T-helper 22 cell (primary cell): Measurements from ENCODE around the gene TEX26.

Experiments
- DNase-seq: peaks from one replicate; pipeline ENCODE4 v3.0.0-alpha.2; 2020; ENCODE audit warnings: low read depth

Gene TEX26

DNA sequence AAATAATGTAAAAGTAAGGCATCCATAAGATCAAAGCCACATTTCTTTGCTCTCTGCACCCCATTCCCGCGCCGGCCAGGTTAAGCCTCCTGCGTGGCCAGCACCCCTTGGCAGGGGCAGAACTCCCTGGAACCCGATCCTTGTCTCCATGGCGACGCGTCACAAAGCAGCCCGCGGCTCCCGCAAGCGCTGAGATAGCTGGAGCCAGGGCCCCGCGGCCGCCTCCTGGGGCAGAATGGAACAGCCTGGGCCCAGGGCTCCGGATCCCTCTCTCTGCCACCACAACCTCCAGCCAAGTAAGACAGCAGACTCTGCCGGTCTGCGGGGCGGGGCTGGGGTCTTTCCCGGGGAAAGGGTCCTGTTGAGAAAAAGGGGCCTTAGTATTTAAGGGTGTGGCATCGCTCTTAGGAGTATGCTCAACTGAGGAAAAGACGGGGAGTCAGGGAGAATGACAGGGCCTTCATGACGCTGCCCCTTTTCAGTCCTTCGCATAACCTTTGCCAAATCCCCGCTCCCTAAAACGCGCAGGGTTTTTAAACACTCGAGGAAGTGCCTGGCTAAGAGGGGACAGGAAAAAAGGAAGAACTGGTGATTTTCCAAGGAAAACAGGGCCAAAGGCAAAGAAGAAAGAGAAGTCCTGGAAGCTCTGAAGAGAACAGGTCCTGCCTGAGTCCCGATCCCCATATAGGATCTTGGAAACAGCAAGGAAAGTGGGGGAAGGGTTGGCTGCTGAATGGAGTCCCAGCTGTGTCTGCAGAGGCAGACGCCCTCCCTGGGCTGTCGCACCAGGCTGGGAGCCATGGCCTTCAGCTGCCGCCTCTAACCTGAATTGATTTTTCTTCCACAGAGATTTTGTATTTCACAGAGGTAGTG lies at the start of gene TEX26:
Gene TEX26 (plus strand): TSS at position 176 of the 873 bp plus-strand sequence. CDS start 60 bp downstream, at position 236.
- DNase-seq: no peak

DNA sequence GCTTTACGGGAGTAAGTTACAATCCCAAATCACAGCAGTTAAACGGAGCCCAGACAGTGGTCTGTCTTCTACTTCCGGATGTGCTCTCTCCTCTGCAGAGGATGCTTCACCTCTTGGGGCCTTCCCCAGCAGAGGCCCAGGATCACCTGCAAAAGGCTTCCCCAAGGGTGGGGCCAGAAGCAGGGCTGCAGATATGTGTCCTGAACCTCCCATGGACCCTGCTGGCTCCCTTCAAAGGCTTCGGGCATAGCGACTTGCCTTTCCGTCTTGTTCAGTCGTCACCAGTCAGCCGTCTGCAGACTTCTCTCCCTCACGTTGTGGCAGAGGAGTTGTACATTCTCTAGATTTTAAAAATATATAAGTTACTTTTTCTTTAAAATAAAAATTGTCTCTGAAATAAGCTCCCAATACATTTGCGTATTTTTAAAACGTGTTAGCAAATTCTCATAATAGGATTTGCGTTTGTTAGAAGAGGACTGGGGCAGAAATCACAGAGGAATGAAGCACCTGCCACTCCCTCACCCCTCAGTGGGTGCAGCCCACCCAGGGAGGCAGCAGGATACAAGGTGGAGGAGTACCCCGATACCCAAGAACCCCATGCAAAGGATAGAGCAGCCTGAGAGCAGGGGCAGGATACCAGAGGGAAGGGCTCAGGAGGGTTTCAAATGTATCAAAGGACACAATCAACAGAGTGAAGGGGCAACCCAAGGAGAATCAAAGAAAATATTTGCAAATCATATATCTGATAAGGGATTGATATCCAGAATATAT lies 49.3 kb upstream of the TEX26 start:
- no peak for DNase-seq

DNA sequence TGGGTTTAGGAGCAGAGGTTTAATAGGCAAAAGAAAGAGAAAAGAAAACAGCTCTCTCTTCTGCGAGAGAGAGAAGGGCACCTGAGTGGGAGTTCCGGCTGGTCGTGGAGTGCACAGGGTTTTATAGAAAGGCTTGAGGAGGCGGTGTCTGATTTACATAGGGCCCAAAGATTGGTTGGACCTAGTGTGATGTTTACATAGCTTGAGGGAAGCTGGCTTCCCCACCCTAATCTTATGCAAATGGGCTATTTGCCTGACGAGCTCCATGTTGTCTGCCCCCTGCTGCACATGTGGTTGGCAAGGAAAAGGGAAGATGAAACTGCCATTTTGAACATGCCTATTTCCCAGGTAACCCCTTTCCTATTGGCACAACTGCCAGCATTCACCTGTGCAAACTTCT lies 47.9 kb upstream of the TEX26 start:
- DNase-seq: no peak

DNA sequence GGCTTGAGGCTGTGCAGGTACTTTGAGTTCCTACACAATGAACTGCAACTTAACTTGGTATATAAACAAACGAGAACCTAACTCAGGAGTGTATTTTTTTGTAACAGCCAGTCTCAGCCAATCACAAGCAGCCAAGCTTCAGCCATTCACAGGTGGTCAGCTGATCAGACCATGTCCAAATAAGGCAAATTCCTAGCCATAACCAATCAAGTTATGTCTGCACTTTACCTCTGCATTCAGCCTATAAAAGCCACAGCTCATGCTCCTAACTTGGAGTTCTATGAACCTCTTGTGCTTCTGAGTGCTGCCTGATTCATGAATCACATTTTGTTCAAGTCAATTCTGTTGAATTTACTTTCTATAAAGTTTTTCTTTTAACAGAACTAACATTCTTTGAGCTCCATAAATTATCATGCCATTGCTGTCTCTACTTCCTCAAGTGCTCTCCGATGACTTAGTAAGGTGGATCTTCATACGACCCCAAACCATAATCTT lies 43.2 kb upstream of the TEX26 start:
- DNase-seq: no peak

DNA sequence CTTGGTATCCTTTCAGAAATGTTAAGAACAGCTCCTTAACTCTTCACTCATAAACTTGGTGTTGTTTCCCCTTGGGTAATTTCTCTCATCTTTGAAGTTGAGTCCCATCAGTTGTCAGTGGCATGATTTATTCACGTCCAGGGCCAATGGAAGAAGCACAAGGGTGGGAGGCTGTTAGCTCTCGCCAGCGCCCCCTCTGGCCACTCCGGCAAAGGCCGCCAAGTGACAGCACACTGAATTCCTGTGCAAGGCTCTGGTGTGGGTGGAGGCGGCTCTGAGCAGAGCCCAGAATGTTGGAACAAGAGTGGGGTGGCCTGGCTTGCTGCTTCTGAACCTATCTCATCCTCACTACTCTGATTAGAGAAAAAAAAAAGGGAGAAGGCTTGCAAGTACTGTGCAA lies 39.5 kb upstream of the TEX26 start:
- no peak for DNase-seq

DNA sequence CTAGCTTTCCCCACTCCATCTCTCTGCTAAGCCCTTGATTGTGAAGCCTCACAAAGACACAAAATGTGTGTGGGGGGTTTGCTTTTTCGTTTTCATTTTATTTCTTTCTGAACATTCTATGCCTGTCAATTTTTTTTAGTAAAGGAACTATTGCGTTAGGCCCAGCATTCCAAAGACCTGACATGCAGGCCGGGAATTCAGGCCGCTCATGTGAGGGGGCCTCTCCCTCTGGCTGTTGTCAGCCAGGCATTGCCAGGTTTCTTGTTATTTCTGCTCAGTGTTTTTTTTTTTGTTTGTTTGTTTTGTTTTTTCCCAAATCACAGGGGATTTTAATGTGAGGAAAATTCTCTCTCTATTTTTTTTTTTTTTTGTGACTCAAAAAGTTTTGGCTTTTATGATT lies 36.7 kb upstream of the TEX26 start:
- no peak for DNase-seq

DNA sequence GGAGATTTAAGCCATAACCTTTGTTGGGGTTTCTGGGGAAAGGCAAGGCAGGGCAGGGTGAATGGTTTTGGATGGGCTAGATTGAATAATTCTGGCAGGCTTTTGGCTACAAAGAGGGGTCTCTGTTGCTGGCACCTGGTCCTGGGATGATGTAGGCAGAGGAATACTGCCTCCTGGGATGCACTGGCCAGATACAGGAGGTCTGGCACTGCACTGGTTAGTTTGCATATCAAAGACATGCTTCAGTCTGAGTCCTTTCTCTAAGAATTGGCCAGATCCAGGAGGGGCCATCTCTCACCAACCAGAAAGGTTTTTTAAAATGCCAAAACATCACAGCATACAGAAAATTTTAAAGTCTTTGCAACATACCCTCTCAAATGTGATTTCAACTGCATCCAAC lies 34.4 kb upstream of the TEX26 start:
- DNase-seq: no peak

DNA sequence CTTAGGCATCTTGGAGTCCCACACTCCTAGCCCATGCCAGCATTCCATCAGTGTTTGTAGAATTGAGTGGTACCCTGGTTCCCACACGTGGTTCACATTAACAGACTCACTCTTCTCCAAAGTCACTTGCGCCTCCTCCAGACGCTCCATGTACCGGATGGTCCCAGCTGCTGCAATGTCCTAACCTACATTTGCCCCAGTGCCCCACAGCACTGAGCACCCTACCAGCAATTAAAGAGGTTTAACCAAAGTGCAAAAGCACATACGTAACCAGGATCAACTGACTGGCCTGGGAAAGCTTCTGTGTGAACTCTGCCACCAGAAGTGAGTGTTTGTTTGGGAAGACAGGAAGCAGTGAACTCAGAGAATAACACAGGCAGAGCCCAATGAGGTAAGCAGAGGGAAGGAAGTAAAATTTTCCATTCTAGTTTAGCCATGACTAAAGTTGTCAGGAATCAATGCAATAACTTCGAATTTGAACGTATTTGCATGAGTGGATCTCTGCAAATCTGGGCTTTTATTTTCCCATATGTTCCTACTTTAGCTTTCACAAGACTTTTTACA lies 33.7 kb upstream of the TEX26 start:
- DNase-seq: no peak

DNA sequence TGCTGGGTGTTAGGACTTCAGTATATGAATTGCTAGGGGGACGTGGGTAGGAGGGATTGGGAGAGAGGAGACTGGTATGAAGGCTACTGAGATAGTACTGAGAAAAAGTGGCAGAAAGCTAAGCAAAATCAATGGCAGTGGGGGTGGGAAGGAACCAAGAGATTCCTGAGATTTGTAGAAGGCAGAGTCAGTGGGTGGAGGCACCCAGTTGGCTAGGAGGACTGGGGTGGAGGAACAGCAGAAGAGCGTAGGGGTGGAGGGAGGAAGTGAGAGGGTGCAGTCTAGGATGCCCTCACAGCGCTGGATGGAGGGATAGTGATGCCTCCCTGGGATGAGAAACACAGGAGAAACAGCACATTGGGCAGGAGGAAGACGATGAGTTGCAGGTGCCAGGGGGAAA lies 32.0 kb upstream of the TEX26 start:
- DNase-seq: no peak

DNA sequence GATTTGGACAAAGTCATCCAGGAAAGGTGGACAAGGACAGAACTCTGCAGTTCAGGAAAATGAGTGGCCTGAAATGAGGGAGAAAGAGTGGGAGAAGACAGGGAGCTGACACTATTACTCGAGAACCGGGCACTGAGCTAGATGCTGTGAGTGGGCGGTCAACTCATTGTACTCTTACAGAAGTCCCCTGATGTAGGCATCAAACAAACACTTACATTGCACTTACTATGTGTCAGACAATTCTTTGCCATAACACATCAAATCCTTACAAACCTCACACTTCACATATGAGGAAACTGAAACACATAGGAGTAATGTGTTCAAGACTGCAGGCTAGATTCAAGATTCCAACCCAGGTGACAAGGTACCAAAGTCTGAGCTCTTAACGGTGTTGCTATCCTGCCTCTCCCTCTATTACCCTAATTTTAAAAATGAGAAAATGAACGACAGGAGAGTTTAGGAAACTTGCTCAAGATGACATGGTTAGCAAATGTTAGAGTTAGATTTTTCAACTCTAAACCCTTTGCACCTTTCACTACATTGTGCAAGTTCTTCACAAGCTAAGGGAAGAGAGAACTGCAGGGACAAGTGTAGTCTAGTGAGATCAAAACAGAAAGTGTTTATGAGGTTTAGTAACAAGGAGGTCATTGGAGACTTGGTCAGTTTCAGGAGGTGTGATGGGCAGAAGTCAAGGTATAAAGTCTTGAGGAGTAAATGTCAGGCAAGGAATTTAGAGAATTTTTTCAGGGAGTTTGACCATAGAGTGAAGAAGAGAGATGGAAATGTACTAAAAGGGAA lies 31.3 kb upstream of the TEX26 start:
- DNase-seq: no peak

DNA sequence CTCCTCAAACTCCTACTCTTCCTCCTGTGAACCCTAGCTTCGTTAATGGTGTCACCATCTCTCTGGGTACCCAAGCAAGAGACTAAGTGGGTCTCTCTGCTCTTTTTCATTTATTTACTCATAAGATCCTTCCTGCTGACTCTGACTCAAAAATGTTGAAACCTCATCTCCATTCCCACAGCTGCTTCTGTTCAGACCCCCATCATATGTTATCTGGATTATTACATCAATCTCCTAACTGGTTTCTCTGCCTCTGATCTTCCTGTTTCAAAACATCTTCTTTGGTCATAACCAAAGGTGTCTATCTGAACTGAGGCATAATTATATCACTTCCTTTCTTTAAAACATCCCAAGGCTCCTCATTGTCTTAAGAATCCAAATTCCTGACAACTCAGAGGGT lies 28.4 kb upstream of the TEX26 start:
- no peak for DNase-seq

DNA sequence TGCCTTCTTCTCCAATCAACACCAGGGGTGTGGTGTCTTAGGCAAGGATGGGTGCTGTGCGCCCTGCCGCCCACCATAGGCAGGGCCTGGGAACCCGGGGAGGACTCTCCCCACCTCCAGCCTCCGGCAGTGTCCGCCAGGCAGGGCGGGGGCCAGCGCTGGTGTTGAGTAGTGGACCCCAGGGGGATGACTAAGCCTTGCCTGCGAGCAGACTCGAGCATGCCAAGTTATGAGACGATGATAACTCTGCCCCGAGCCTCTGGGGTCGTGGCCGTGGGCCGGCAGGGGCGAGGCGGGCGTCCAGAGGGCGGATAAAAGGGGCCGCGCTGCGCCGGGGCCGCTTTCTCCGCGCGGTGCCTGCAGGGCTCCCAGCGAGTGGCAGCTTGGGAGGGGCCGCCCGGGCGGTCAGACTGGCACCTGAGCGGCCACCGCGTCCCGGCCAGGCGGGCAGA lies 26.5 kb upstream of the TEX26 start, which contains the start of gene MEDAG:
Gene MEDAG (plus strand): TSS at position 340 of the 452 bp plus-strand sequence. CDS start 245 bp downstream, outside the sequence.
- DNase-seq: no peak

DNA sequence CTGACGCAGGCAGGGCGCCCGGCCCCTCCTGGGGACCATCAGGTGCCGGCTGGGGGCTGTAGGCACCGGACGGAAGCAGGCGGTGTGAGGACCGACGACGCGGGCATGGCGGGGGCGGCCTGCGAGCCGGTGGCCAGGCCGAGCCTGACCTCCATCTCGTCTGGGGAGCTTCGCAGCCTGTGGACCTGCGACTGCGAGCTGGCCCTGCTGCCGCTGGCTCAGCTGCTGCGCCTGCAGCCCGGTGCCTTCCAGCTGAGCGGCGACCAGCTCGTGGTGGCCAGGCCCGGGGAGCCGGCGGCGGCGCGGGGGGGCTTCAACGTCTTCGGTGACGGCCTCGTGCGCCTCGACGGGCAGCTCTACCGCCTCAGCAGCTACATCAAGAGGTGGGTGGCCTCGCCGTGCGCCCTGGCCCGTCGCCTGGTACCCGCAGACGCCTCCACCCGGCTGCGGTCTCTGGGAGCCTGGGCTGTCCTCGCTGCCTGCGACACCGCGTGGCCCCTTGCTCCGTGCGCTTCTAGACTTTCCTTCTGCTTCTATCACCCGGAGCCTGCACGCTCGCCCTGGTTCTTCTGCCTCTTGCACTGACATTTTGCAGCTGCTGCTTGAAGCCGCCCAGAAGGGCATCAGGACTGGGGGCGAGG lies 25.9 kb upstream of the TEX26 start:
- DNase-seq: no peak

DNA sequence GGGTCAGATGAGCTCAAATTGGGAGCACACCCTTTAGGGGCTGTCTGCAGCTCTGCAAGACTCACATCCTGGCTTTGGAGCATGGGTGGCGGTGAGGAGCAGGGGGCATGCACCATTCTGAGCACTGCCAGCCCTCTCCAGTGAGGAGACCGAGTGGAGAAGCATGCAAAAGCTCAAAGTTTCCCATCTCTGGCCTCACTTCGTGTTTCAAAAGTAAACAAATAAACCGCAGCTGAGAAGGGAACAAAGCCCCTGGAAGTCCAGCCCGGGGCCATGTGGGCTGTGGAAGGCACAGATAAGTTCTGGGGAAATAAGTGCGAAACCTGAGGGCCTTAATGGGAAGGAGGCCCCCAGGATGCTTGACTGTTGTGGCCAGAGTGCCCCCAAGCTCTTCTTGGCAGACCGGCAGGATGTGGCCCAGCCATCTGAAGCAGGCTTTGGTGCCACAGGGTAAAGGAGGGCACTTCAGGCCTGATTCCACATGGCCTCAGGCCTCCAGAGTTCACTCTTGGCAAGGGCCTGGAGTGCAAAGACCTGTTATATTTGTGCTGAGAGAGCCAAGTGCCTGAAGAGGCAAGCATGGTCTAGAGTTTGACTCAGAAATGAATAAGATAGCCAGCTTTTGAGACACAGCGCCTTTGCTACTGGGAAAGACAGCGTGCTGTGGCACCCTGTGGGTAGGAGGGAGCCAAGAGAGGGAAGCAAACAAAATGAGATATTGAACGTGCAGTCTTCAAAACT lies 25.2 kb upstream of the TEX26 start:
- DNase-seq: no peak

DNA sequence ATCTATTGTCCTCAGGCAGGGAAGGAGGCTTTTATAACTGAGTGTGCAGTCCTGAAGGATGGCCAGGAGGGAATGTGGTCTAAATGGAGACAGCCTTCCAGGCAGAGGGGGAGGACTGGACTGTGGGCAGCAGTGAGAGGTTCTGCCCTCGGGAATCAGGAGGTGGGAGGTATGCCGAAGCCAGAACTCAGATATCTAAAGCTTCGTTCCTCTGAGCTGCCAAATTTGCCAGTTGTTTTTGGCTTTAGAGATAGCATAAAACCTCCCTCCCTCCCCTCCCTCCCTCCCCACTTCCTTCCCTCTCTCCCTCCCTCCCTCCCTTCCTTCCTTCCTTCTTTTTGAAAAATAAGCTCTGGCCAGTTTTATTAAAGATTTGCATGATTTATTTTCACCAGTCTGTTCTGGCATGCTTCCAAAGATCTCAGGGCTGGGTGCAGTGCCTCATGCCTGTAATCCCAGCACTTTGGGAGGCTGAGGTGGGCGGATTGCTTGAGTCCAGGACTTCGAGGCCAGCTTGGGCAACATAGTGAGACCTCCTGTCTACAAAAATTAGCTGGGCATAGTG lies 24.0 kb upstream of the TEX26 start:
- no peak for DNase-seq

DNA sequence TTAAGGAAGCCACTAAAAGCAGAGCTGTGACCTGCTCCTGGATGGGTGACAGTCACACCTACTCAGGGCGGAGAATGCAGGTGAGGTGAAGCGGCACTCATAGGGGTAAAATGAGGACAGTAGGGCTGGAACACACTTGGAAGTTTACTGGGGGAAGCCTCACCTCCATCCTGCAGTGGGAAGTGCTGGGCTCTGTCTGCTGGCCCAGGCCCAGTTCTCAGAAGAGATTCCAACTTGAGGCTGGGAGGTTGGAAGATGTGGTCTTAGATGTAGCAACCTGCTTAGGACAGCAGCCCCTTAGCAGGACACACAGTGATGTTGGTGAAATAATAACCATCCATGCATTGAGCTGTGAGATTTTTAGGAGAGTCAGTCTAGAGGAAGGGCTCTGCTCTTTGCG lies 21.8 kb upstream of the TEX26 start:
- DNase-seq: no peak

DNA sequence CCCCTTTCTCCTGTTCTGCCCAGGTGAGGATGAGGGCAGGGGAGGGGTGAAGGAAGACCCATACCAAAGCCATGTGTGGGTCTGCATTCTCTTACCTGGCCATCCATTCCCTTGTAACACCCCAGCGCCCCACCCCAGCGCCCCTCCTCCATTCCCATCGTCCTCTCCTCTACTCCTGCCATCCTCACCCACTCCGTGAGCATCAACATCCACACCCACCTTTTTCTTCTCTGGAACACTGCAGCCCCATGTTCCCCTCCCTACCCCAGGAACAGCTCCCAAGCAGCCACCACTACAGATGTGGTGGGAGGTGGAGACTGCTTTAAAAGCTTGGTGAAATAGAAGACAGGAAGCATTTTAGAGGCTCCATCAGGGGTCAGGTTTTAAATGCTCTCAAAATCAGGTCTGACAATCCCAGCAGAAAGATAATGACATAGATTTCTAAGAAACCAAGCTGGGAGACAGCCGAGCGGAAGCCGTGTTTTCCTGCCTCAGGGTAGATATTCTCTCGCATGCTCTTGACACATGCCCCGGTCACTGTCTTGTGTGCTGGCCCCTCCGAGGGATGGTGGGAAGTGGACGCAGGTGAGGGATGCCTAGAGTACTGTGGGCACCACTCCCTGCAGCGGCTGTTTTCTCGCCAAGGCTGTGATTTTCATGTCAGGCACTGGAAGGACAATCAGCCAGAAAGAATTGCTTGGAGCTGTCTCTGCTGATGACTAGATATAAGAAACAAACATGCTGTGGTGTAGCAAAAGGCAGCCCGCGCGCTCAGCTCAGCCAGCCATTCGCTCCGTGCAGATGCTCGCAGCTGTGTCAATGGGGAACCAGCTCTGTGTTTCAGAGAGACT lies 16.5 kb upstream of the TEX26 start:
- no peak for DNase-seq

DNA sequence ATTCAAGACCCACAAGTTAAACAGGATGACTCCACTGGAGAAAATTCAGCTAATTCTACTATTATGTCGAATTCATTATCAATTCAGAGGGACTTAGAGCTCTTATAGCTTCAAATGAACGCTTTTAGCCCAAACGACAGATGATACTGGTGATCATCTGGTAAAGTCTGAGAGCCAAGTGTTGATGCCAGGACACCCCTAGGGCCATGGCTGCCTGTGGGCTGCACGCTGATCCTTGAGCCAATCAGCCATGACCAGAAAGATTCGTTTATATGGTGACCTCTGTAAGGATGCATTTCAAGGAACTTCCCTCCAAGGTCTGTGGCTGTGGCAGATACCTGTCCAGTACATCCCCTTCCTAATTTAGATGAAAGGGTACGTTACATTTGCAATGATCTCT lies 15.5 kb upstream of the TEX26 start:
- DNase-seq: no peak
